Measurements from ENCODE around the gene NTN5. TPM values are rescaled to one million over a fixed set of nuclear protein-coding genes. Genes with fewer than 3 reads are reported as not detected.
"Not testable (repeated sequence)": the region's sequence is repeated elsewhere in the genome, so short reads cannot be mapped to it uniquely, and the experiment has no call there.

The NTN5 gene
- total RNA-seq, 1 donor from 2014 or later, result 0.11 TPM

- Mint-ChIP-seq H3K36me3 (ENCODE audit: low read depth, unreplicated experiment) (no peaks in the 10 kb centered on the region), H3K4me3 (ENCODE audit: unreplicated experiment) (peak within 1 kb of the TSS; percentile 88), H3K4me1 (ENCODE audit: low read depth, unreplicated experiment) (peaks cover 3% of the 10 kb centered on the region), H3K9me3 (ENCODE audit: unreplicated experiment) (no peaks in the 10 kb centered on the region), H3K27ac (ENCODE audit: unreplicated experiment) (peak within 1 kb of the TSS; percentile 87), H3K27me3 (ENCODE audit: low read depth, unreplicated experiment) (no peaks in the 10 kb centered on the region)
- Histone ChIP-seq H3K9ac (ENCODE audit: low read length) (no peak within 1 kb of the TSS), H3K9me3 (ENCODE audit: insufficient read depth, low read depth, low read length) (no peaks in the 10 kb centered on the region), H3K27ac (ENCODE audit: low read depth, low read length) (peak within 1 kb of the TSS; percentile 90), H3K27me3 (ENCODE audit: insufficient read depth, low read length) (no peaks in the 10 kb centered on the region), H4K20me1 (ENCODE audit: insufficient read depth, low read length) (no peaks in the 10 kb centered on the region), H3K4me1 (ENCODE audit: insufficient read depth, low read length) (peaks cover 18% of the 10 kb centered on the region), H3K4me2 (ENCODE audit: low read length) (peak within 1 kb of the TSS; percentile 86), H3K4me3 (ENCODE audit: insufficient read depth, low read depth, low read length) (peak within 1 kb of the TSS; percentile 72), H3K79me2 (ENCODE audit: insufficient read depth, low read length) (no peaks in the 10 kb centered on the region), H3K36me3 (ENCODE audit: insufficient read depth, low read length) (no peaks in the 10 kb centered on the region), H2AFZ (ENCODE audit: low read depth, low read length) (peak within 1 kb of the TSS; percentile 94)
- DNase-seq (ENCODE audit: low read depth) (no peak), FAIRE-seq (no peak)
- no peak for TF ChIP-seq EZH2 (IDR thresholded peaks at IDR 0.05; ENCODE audit: insufficient read depth, low read length)
- TF ChIP-seq, protein P1, sequence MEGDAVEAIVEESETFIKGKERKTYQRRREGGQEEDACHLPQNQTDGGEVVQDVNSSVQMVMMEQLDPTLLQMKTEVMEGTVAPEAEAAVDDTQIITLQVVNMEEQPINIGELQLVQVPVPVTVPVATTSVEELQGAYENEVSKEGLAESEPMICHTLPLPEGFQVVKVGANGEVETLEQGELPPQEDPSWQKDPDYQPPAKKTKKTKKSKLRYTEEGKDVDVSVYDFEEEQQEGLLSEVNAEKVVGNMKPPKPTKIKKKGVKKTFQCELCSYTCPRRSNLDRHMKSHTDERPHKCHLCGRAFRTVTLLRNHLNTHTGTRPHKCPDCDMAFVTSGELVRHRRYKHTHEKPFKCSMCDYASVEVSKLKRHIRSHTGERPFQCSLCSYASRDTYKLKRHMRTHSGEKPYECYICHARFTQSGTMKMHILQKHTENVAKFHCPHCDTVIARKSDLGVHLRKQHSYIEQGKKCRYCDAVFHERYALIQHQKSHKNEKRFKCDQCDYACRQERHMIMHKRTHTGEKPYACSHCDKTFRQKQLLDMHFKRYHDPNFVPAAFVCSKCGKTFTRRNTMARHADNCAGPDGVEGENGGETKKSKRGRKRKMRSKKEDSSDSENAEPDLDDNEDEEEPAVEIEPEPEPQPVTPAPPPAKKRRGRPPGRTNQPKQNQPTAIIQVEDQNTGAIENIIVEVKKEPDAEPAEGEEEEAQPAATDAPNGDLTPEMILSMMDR (IDR thresholded peaks at IDR 0.05; ENCODE audit: insufficient read depth, low read depth, low read length), result no peak
Measured at GRCh38 chr19:48719263-48720171, 46.7 kb upstream of the NTN5 start, which contains the start of gene MAMSTR. TSS of gene MAMSTR (minus strand) at chr19:48719725. CDS start at chr19:48719031, 694 bp downstream.

DNA sequence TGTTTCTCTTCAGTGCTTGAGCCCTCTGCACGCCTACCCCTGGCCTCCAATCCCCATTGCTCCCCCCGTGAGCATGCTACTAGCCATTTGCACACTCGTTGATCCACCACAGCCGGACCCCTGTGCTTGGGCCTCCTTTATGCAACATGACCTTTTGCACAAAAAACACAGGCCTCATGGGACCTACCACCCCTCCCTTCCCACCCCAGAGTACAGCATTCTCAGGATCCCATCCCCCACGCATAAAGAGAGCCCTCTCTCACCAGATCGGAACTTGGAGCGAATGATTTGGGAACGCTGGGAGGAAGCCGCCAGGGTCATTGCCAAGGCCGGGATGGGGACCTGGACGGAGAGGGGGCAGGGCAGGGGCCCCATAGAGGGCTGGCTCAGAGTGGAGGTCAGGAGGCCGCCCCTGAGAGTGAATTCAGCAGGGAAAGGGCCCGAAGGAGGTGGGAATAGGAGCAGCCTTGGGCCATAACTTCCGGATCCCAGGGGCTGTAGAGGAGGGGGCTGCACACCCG is 46.0 kb upstream of the NTN5 start:
- Histone ChIP-seq H3K27ac (ENCODE audit: low read depth, low read length) (no peak overlapping the region), H4K20me1 (ENCODE audit: insufficient read depth, low read length) (no peaks in the 10 kb centered on the region), H3K9me3 (ENCODE audit: insufficient read depth, low read depth, low read length) (no peaks in the 10 kb centered on the region), H3K4me1 (ENCODE audit: insufficient read depth, low read length) (peaks cover 18% of the 10 kb centered on the region), H2AFZ (ENCODE audit: low read depth, low read length) (no peak overlapping the region), H3K9ac (ENCODE audit: low read length) (no peak overlapping the region), H3K79me2 (ENCODE audit: insufficient read depth, low read length) (no peaks in the 10 kb centered on the region), H3K4me3 (ENCODE audit: insufficient read depth, low read depth, low read length) (no peak overlapping the region), H3K4me2 (ENCODE audit: low read length) (no peak overlapping the region), H3K27me3 (ENCODE audit: insufficient read depth, low read length) (no peaks in the 10 kb centered on the region), H3K36me3 (ENCODE audit: insufficient read depth, low read length) (no peaks in the 10 kb centered on the region)
- Mint-ChIP-seq H3K9me3 (ENCODE audit: unreplicated experiment) (no peaks in the 10 kb centered on the region), H3K4me1 (ENCODE audit: low read depth, unreplicated experiment) (peaks cover 3% of the 10 kb centered on the region), H3K36me3 (ENCODE audit: low read depth, unreplicated experiment) (no peaks in the 10 kb centered on the region), H3K4me3 (ENCODE audit: unreplicated experiment) (no peak overlapping the region), H3K27ac (ENCODE audit: unreplicated experiment) (no peak overlapping the region), H3K27me3 (ENCODE audit: low read depth, unreplicated experiment) (no peaks in the 10 kb centered on the region)
- TF ChIP-seq, protein P1 (IDR thresholded peaks at IDR 0.05; ENCODE audit: insufficient read depth, low read depth, low read length), result no peak
- no peak for TF ChIP-seq EZH2 (IDR thresholded peaks at IDR 0.05; ENCODE audit: insufficient read depth, low read length)
- FAIRE-seq (no peak), DNase-seq (ENCODE audit: low read depth) (no peak)

- not testable (repeated sequence) for H4K20me1 ChIP-seq (ENCODE audit: insufficient read depth, low read length); H3K27ac ChIP-seq (ENCODE audit: low read depth, low read length); FAIRE-seq; H3K27me3 ChIP-seq (ENCODE audit: insufficient read depth, low read length); DNase-seq (ENCODE audit: low read depth); H3K36me3 Mint-ChIP-seq (ENCODE audit: low read depth, unreplicated experiment); H3K79me2 ChIP-seq (ENCODE audit: insufficient read depth, low read length); H3K9ac ChIP-seq (ENCODE audit: low read length); H3K9me3 ChIP-seq (ENCODE audit: insufficient read depth, low read depth, low read length); H3K4me3 Mint-ChIP-seq (ENCODE audit: unreplicated experiment); H3K9me3 Mint-ChIP-seq (ENCODE audit: unreplicated experiment); H3K27ac Mint-ChIP-seq (ENCODE audit: unreplicated experiment); H2AFZ ChIP-seq (ENCODE audit: low read depth, low read length); H3K4me1 Mint-ChIP-seq (ENCODE audit: low read depth, unreplicated experiment); H3K4me2 ChIP-seq (ENCODE audit: low read length); H3K36me3 ChIP-seq (ENCODE audit: insufficient read depth, low read length); H3K4me3 ChIP-seq (ENCODE audit: insufficient read depth, low read depth, low read length); H3K27me3 Mint-ChIP-seq (ENCODE audit: low read depth, unreplicated experiment)
- H3K4me1 ChIP-seq (ENCODE audit: insufficient read depth, low read length), result peaks cover 24% of the 10 kb centered on the region
Measured at GRCh38 chr19:48718106-48718505, 45.3 kb upstream of the NTN5 start.
